ENCODE measurements around the gene SCAF11.
"Not testable (repeated sequence)": the region's sequence is repeated elsewhere in the genome, so short reads cannot be mapped to it uniquely, and the experiment has no call there.

Gene SCAF11, protein sequence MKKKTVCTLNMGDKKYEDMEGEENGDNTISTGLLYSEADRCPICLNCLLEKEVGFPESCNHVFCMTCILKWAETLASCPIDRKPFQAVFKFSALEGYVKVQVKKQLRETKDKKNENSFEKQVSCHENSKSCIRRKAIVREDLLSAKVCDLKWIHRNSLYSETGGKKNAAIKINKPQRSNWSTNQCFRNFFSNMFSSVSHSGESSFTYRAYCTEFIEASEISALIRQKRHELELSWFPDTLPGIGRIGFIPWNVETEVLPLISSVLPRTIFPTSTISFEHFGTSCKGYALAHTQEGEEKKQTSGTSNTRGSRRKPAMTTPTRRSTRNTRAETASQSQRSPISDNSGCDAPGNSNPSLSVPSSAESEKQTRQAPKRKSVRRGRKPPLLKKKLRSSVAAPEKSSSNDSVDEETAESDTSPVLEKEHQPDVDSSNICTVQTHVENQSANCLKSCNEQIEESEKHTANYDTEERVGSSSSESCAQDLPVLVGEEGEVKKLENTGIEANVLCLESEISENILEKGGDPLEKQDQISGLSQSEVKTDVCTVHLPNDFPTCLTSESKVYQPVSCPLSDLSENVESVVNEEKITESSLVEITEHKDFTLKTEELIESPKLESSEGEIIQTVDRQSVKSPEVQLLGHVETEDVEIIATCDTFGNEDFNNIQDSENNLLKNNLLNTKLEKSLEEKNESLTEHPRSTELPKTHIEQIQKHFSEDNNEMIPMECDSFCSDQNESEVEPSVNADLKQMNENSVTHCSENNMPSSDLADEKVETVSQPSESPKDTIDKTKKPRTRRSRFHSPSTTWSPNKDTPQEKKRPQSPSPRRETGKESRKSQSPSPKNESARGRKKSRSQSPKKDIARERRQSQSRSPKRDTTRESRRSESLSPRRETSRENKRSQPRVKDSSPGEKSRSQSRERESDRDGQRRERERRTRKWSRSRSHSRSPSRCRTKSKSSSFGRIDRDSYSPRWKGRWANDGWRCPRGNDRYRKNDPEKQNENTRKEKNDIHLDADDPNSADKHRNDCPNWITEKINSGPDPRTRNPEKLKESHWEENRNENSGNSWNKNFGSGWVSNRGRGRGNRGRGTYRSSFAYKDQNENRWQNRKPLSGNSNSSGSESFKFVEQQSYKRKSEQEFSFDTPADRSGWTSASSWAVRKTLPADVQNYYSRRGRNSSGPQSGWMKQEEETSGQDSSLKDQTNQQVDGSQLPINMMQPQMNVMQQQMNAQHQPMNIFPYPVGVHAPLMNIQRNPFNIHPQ (N-terminal part only)

GRCh38 chr12:45990468-45991283 lies at the start of gene SCAF11:
Gene SCAF11, minus strand, starts transcription at chr12:45990574. Its CDS starts 26,407 bp downstream, at chr12:45964167.
- DNase-seq = peak; percentile 98

DNA sequence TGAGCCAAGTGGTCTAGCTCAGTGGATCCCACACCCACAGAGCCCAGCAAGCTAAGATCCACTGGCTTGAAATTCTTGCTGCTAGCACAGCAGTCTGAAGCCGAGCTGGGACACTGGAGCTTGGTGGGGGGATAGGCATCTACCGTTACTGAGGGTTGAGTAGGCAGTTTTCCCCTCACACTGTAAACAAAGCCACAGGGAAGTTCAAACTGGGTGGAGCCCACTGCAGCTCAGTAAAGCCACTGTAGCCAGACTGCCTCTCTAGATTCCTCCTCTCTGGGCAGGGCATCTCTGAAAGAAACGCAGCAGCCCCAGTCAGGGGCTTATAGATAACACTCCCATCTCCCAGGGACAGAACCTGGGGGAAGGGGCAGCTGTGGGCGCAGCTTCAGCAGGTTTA lies 46.7 kb upstream of the SCAF11 start:
- DNase-seq = not testable (repeated sequence)

DNA sequence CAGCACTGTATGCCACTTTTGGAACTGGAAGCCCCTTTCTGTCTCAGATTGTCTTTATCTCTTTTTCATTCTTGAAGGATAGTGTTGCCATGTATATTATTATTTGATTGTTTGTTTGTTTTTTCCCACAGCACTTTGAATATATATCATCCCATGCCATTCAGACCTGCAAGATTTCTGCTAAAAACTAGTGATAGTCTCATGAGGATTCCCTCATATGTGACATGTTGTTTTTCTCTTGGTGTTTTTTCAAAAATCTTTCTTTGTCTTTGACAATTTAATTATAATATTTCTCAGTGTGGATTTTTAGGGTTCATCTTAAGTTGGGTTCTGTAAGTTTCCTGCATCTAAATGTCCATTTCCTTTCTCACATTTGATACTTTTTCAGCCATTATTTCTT lies 36.8 kb upstream of the SCAF11 start:
- DNase-seq = no peak

DNA sequence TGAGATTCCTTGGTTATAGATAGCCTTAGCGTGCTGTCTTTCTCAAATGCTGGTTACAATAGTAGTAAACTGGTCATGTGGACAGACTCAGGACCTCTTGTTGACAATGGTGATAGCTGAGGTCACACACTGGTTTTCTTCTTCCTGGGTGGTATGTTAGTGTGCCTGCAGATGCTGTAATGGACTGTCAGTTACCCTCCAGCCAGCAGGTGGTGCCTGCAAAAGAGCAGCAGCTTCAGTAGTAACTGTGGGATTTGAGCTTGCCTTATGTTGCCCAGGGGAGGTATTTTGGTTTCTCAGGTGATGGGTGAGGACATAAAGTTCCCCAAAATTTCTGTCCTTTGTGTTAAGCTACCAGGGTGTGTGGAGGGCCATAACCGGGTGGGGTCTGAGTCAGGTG lies 33.7 kb upstream of the SCAF11 start:
- no peak for DNase-seq

DNA sequence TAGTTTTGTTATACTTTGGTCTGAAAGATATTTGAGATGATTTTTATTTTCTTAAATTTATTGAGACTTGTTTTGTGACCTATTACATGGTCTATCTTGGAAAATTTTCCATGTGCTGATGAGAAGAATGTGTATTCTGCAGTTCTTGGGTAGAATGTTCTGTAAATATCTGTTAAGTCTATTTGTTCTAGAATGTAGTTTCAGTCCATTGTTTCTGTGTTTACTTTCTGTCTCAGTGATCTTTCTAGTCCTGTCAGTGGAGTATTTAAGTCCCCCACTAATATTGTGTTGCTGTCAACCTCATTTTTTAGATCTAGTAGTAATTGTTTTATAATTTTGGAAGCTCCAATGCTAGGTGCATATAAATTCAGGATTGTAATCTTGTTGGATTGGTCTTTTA lies 30.4 kb upstream of the SCAF11 start:
- DNase-seq = no peak

DNA sequence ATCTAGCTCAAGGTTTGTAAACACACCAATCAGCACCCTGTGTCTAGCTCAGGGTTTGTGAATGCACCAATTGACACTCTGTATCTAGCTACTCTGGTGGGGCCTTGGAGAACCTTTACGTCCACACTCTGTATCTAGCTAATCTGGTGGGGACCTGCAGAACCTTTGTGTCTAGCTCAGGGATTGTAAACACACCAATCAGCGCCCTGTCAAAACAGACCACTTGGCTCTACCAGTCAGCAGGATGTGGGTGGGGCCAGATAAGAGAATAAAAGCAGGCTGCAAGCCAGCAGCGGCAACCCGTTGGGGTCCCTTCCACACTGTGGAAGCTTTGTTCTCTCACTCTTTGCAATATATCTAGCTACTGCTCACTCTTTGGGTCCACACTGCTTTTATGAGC lies 28.3 kb upstream of the SCAF11 start:
- DNase-seq = not testable (repeated sequence)

GRCh38 chr12:46017866-46018375 lies 27.5 kb upstream of the SCAF11 start:
- not testable (repeated sequence) for DNase-seq

- no peak for DNase-seq
Observed at GRCh38 chr12:46005823-46006222, 15.4 kb upstream of the SCAF11 start.

DNA sequence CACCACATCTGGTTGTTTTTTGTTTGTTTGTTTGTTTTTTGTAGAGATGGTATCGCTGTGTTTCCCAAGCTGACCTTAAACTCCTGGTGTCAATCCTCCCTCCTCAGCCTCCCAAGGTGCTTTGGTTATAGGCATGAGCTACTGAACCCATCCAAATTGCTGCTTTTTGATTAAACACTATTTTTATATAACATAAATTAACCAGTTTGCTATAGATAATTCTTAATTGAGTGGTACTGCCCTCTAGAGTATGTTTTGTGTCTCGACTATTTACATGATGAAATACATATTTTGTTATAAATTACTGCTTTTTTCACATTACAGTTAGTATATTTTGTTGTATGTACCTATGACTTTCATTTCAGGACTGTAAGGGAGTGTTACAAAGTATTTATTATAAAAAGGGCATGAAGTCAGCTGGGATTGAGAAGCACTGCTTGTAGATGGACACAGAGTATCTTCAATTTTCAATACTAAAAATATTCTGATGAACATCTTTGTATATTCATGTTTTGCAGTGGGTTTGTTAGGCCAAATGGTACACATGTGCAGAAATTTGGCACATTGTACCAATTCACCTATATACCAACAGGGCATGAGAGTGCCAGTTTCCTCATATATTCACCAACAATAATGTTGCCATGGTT lies 14.9 kb upstream of the SCAF11 start:
- peak; percentile 17 for DNase-seq

- DNase-seq = no peak
Observed at GRCh38 chr12:46004715-46005114, 14.3 kb upstream of the SCAF11 start.

- DNase-seq = not testable (repeated sequence)
Observed at GRCh38 chr12:46000076-46000475, 9.7 kb upstream of the SCAF11 start.

DNA sequence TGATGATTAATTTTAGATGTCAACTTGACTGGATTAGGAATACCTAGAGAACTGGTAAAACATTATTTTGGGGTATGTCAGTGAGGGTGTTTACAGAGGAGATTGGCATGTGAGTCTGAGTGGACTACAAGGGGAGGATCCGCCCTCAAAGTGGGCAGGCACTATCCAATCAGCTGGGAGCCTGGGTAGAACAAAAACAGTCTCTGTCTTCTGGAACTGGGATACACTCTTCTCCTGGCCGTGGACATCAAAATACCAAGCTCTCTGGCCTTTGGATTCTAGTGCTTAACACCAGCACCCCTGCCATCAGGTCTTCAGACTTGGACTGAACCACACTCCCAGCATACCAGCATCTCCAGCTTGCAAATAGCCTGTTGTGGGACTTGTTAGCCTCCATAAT lies 4.4 kb upstream of the SCAF11 start:
- no peak for DNase-seq

DNA sequence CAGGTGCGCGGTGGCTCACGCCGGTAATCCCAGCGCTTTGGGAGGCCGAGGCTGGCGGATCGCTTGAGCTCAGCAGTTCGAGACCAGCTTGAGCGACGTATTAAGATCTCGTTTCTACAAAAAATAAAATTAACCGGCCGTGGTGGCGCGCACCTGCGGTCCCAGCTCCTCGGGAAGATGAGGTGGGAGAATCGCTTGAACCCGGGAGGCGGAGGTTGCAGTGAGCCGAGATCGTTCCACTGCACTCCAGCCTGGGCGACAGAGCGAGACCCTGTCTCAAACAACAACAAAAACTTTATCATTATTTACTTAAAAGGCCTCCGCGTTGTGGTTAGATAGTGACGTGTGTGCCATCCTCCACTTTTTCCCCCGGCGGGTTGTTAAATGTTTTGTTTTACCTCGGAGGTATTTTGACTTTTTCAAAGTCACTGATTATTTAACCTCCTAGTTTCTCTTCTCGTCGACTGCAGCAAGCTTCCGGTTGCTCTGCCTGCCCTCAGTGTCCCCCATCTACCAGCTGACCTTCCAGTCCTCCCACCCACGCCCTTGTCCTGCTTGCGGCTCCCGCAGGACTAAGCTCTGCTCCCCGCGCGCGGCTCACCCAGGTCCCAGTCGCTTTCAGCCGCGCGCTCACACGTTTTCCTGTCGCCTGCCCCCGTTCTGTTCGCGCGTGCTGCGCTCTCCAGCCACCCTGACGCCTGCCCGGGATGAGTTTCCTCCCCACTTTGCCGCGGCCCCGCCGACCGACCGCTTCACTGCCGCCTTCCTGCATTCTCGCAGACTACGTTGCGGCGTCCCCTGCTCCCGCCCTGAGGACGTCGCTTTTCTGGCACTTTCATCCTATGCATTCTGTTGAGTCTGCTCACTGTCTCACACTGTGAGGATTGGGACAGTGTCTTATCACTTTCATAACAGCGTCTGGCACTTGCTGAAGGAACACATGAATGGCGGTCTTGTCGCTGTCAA lies 1.2 kb upstream of the SCAF11 start:
- DNase-seq = peak; percentile 74

- DNase-seq = peak; percentile 67
Observed at GRCh38 chr12:45989721-45990467, 480 bp downstream of the SCAF11 start.

- DNase-seq = no peak
Observed at GRCh38 chr12:45989287-45989686, 1.1 kb downstream of the SCAF11 start.

DNA sequence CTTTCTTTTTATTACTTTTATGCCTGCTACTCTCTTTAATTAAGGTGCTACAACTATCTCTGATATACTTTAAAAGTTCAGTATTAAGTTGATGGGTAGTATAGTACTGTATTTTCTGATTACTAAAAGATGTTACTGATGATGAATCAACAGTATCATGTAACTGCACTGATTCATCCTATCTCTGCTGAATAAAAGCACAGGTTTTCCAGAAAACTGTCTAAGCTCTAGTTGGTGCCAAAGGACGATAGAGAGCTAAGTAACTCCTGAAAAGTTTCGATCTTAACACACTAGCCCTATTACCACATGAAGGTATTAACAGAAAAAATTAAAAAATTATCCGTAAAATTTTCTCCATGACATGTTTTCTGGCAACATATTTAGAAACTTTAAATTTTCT lies 2.1 kb downstream of the SCAF11 start:
- no peak for DNase-seq

- DNase-seq = no peak
Observed at GRCh38 chr12:45987340-45987727, 3.0 kb downstream of the SCAF11 start.

DNA sequence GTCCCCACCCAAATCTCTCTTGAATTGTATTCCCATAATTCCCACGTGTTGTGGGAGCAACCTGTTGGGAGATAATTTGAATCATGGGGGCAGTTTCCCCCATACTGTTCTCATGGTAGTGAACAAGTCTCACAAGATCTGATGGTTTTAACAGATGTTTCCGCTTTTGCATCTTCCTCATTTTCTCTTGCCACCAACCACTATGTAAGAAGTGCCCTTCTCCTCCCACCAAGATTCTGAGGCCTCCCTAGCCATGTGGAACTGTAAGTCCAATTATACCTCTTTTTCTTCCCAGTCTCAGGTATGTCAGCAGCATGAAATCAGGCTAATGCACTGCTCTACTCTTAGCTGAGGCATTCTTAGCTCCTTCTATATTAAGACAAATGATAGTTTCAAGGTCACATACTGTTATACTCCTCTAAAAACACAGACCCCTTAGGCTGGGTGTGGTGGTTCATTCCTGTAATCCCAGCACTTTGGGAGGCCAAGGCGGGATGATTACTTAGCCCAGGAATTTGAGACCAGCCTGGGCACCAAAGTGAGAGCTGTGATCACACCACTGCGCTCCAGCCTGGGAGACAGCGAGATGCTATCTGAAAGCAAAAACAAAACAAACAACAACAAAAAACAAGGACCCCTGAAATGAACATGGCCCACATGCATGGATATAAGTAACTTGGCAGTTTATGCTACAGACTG lies 3.6 kb downstream of the SCAF11 start:
- DNase-seq = no peak

Measured in NCI-H2171 treated with DMSO at 0.1 percent for 48 hours (cell line).